CD4-positive, alpha-beta T cell treated with Interleukin-2 at 100 ng/mL for 4 hours (primary cell): ENCODE data around the gene FCGR1A.
"Not testable (repeated sequence)": the region's sequence is repeated elsewhere in the genome, so short reads cannot be mapped to it uniquely, and the experiment has no call there.

ENCODE experiments used
- DNase-seq: peaks from one replicate; pipeline ENCODE4 v3.0.0-alpha.2; 2020; ENCODE audit warnings: low spot score

The FCGR1A gene

DNA sequence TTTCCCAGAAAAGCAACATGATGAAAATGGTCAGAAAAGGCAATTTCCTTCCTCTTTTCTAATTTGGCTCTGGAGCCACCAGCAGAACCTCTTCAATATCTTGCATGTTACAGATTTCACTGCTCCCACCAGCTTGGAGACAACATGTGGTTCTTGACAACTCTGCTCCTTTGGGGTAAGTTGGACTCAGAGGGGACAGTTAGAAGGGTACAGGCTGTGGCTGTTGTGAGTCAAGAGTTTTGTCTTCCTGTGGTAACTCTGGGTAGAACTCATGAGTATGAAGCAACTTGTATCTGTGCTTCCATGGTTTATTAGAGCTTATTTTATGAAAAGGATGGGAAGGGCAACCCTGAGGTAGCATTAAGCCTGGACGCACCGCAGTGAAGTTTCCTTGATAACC, at the start of gene FCGR1A:
Gene FCGR1A, plus strand, starts transcription at position 95 of the 400 bp plus-strand sequence. Its CDS starts 50 bp downstream, at position 145.
- not testable (repeated sequence) for DNase-seq

DNA sequence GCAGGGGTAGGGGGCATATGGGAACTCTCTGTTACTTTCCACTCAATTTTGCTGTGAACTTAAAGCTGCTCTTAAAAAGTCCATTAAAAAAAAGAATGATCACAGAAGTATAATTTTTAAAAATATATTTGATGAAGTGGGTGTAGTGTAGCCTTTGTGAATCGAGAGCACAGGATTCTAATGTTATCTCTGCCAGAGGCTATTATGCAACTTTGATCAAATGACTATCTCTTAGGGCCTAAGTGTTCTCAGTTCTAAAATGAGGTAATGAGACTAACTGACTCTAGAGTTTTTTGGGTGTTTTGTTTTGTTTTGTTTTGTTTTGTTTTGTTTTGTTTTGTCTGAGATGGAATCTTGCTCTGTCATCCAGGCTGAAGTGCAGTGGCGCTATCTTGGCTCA, 49.7 kb upstream of the FCGR1A start:
- not testable (repeated sequence) for DNase-seq

DNA sequence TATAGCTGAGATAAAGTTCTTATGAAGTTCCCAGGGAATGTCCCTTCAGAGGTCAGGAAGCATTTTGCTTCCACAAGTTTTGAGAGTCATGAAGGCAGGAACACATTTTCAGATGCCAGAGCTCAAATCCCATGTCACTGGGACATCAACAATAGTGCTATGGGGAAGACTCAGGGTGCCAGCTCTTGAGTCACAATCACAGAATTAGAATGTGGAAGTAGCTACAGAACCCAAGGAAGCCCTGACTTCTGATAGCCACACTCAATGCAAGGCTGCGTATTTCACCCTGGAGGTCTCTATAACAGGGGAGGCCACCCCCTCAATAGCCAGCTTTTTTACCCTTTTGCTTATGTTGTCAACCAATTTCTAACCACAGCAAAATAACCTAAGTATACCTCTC, 47.8 kb upstream of the FCGR1A start:
- not testable (repeated sequence) for DNase-seq

DNA sequence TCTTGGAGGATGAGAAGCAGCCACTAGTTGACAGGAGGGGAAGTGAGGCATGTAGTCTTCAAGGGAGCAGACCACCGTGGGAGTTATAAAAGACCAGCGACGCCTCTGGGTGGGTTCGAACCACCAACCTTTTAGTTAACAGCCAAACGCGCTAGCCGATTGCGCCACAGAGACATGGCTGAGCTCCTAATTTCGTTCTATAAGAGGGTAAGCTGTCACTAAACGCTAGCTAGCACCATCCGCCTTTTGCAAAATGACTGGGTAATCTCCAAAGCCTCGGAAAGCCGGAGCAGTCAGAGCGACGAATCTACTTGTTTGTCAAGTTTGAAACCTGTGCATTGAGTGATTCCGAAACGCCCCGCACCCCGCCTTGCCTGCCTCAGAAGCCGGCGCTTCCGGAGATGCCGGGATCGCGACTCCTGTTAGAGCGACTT, 42.3 kb upstream of the FCGR1A start:
- peak; percentile 37 for DNase-seq

DNA sequence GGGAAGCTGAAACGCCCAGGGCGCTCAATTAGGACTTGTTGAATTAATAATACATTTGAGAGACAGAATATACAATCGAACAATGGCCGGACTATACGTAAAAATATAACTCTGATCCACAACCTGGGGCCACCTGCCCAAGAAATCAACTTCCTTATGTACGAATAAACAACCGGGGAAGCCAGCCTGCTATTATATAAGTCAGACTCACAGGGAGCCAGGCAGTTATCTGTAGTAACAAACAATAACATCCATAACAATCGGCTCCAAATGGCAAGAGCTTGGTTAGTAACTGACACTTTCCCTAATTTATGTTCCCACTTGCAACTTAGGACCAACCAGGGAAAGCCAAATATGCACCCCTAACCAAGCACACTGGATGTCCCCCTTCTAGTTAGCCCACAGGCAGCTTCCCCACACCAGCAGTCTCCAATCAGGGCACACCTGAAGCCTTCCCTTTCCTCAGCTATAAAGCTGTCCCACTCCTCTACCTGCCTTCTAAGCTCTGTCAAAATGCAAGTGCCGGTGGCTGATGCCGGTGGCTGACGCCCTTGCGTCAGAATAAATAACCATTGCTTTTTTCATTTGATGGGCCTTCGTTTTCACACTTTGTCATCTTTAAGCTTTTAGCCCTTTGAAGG, 41.8 kb upstream of the FCGR1A start:
- not testable (repeated sequence) for DNase-seq

DNA sequence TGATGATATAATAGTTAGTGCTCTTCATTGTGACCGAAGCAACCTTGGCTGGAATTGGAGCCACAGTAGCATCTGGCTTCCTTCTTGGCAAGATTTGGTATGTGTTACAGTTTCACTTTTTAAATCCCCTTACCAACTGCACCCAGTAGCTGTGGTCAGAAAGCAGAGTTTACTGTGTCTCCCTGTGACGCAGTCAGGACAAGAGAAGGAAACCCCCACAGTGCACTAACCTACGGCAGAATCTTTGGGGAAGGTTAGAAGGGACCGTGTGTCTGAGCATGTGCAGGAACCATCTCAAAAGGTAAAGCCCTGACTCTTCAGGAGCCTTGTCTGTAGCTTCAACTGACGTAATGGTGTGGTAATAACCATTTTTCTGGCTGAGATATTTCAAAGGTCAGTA, 40.6 kb upstream of the FCGR1A start:
- not testable (repeated sequence) for DNase-seq

DNA sequence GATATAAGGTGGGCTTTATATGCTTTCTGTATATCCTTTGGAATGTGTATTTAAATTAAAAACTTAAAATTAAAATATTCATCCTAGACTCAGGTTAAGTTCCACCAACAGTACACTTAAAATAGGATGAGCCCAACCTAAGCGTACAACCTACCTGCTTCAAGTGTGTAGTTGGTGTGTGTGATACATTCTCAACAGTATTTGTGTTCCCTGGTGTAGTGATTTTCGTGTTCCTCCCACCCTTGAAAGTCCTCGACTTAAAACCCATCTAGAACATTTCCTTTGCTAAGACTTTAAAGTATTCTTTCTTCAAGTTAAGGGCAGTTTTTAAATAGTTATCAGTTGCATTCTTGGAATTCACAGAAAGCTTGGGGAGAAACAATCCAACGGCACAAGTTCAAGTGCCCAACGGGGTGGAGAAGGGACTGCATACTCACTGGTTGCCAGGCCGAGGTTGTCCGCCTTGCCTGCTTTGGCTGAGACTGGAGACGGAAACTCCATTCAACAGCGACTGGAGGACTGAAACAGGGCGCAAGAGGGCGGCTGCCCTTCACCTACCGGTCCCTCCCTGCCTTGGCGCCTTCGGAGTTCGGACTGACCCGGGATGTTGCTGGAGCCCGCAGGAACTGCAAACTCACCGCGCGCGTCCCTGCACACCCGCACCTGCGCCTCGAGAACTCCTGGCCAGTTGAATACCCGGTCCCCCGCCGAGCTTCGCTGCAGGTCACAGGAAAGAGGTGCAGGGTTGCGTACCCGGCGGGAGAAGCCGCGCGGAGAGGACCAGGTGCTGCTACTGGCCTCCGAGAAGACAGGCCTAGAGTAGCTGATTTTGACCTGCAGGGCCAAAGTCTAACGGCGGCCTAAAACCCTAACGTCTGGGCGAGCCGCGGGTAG, 35.8 kb upstream of the FCGR1A start:
- DNase-seq, result not testable (repeated sequence)

DNA sequence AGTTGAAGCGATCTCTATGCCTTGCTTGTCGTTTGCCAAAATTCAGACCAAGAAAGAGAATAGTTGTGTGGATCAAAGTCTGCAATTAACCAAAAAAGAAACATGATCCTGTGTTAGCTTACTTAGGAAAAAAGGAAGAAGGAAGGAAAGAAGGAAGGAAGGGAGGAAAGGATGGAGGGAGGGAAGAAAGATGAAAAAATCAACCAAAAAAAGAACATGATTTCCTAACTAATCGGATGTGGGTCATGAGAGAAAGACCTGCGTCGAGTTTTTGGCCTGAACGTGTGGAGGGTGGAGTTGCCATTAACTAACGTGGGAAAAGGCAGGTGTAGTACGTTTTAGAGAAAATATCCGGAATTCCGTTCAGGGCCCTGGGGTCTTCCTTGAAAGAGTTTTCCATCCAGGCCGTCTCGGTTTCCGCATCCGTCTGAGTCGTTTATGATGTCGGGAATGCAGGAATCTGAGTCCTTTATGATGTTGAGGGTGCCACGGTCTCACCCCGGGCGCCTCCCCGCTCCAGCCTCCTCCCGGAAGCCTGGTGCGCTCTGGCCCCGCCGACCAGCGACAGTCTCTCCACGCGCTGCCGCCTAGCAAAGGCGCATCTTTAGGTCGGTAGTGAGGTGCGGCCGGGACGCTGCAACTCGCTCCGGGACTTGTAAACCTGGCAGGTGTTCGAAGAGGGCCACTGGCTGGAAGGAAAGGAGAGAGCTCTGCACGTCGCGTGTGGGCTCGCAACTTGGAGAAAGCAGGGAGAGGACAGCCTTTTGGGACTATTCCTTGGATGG, 34.9 kb upstream of the FCGR1A start:
- DNase-seq, result not testable (repeated sequence)

DNA sequence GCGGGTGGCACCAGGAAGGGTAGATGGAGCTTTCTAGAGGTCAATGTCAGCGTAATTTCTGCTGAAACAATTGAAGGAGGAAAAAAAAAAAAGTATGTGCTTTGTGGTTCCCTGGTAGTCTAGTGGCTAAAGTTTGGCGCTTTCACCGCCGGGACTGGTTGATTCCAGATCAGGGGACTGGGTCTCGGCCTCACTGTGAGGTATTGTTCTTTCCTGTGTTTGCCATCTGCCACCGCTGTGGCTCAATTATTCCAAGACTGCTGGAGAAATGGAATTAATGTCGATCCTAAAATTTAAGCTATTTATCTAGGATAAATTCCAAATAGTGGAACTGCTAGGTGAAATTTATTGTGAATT, 34.4 kb upstream of the FCGR1A start:
- DNase-seq, result not testable (repeated sequence)

DNA sequence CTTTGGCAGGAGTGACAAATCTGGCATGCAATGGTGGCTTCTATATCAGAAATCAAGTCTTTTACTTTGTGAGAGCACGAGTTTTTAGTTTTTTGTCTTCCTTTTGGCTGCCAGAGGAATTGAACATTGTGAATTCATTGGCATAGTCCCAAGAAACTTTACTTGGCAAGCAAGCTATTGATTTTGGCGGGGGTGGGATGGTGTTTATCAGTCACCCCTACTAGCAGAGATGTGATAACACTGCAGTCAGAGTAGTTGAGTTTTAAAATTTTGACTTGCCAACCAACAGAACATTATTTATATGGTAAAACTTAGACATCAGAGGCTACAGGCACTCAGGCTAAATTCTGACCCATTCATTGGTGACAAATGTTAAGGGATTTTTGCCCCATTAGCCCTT, 31.9 kb upstream of the FCGR1A start:
- DNase-seq, result not testable (repeated sequence)

DNA sequence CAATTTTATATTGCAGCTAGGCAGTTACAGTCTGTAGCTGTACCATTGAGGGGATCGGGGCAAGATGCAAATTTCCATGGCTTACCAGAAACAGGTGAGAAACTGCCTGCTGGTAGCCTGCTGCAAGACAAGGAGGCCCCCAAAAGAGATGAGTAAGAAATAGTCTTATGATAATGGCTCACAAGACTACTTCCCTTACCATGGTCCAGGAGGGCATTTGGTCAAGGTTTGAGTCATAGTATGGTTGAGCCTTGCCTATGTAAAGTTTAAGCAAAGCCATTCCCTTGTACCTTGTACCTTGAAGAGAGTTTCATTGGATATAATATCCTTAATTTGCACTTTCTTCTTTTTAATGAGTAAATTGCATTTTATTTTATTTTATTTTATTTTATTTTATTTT, 30.3 kb upstream of the FCGR1A start:
- not testable (repeated sequence) for DNase-seq

DNA sequence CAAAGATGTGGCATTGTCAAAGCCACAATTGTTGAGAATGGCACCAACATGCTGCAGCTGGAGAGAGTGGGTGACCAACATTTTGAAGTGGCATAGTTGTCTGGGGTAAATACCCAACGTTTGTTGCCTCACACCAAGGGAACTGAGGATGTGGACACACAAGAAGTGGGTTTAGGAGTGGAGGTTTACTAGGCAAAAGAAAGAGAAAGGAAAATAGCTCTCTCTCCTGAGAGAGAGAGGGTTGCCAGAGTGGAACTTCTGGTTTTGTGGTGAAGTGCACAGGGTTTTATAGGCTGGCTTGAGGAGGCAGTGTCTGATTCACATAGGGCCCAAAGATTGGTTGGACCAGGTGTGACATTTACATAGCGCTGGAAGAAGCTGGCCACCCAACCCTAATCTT, 29.0 kb upstream of the FCGR1A start:
- not testable (repeated sequence) for DNase-seq

DNA sequence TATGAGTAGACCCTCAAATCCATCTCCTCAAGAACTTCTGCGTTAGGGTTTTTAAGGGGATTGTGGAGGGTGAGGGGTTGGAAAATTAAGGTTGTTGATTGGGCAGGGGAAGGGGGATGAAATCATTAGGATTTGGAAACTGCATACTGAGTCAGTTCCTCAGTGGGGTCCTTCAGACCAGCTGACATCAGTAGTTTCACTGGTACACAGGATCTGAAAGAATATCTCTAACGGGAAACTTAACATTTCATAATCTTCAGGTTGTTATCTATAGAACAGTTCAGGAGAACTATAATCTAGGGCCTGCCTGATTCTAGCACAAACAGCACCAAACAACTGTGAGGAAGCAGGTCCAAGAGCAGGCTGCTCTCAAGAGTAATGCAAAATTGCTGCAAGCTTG, 27.2 kb upstream of the FCGR1A start:
- not testable (repeated sequence) for DNase-seq

DNA sequence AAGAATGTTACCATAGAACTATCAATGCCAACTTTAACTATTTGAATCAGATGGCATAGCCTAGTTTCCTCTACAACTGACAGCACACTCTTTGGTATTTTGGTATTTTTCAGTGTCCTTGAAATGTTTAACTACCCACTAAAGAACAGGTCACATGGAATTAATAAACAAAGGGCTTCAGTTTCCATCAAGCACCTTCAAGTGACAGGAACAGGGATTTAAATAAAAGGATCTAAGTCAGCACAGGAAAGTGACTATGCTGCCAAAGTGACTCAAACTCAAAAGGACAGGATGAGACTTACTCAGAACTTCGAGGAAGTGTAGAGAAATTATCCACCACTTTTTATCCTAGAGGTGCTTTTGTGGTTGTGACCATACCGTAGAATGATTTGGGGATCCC, 20.2 kb upstream of the FCGR1A start:
- not testable (repeated sequence) for DNase-seq

DNA sequence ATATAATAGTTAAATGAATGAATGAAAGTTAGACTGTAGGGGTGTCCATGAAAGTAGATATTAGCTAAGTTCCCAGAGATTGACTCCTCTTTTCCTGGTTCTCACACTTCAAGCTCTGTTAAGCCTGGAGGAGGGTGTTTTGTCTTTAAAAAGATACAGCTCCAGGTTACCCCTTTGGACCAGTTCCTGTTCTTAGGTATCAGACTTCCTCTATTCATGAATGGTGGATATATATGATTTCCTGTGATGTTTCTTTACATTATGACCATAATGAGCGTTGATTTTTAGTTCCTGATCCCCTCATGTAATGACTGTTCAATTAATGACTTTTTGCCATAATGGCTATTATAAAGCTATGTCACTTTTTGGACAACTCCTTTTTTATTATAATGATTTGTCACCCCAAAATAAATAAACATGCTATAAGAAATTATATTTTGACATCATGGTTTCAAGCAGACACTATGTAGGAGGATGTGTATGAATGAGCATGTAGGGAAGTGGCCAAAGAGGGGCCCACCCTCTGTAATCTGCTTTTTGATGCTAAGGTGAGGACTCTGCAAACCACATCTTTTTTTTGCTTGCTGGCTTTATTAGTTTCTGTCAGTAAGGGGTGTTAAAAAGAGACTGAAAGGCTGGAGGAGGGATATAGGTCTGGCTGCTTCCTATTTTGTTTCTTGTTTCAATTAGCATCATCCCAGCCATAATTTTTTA, 18.2 kb upstream of the FCGR1A start:
- not testable (repeated sequence) for DNase-seq

DNA sequence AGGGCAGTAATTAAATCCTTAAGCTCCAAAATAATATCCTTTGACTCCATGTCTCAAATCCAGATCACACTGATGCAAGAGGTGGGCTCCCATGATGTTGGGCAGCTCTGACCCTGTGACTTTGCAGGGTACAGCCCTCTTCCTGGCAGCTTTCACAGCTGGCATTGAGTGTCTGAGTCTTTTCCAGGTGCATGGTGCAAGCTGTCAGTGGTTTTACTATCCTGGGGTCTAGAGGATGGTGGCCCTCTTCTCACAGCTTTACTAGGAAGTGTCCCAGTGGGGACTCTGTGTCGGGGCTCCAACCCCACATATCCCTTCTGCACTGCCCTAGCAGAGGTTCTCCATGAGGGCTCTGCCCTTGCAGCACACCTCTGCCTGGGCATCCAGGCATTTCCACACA, 16.3 kb upstream of the FCGR1A start:
- DNase-seq, result not testable (repeated sequence)

DNA sequence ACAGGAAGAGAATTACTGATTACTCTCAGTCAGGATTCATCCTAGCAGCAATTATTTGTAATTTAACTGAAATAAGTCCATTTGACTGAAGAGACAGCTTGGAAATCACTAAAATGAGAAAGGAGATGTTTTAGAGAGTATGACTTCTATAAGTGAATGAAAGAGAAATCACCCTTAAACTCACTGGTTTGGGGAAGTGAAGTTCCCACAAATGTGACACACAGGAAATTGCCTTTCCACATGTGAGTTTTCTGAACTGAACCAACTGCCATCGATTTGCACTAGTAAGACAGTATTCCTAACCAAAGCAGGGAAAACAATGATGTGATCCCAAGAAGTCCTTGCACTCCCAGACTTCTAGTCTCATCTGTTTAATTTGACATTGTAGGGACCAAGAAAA, 13.3 kb upstream of the FCGR1A start:
- DNase-seq, result not testable (repeated sequence)

DNA sequence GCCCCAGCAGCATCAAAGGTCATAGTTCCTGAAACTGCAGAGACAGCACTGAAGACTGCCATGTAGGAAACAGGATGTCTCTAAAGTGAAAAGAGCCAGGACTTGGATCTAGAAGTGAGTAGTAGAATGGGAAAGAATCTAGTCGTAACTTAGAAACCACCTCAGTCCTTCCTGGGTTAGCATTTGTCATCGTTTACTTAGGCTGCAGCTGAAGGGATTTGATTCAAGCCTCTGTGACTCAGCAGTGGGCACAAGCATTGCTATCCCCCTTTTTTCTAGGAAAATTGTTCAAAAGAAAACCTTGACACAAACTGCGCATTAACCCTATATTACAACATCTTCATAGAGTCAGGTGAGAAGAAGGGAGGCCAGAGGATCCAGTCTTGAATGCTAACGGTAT, 11.8 kb upstream of the FCGR1A start:
- DNase-seq, result not testable (repeated sequence)

DNA sequence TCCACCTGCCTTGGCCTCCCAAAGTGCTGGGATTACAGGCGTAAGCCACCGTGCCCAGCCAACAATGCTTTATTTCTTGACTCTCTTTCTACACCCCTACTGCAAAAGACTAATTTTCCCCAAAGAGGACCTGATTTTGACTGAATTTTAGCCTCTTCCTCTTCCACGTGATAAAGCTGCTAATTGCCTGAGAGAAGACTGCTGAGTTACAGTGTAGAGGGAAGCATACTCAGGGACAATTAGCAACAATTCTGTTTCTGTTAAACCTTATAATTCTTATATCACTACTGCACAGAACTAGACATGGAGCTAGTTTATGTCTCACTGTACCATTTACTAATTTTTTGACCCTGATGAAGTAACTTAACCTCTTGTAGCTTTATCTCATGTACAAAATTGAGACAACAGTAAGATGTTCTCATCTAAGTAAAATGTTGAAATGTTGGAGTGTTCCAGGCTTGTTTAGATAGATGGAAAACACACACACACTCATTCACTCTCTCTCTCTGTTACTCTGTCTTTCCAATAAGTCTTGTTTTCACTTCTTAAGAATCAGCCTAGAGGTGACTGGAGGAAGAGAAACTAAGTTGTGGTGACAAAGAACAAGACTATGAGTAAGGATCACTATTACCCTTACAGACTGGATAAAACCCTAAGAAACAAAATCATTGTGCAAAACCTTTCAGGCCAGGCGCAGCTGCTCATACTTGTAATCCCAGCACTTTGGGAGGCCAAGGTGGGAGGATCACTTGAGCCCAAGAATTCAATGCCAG, 10.7 kb upstream of the FCGR1A start:
- DNase-seq, result not testable (repeated sequence)

DNA sequence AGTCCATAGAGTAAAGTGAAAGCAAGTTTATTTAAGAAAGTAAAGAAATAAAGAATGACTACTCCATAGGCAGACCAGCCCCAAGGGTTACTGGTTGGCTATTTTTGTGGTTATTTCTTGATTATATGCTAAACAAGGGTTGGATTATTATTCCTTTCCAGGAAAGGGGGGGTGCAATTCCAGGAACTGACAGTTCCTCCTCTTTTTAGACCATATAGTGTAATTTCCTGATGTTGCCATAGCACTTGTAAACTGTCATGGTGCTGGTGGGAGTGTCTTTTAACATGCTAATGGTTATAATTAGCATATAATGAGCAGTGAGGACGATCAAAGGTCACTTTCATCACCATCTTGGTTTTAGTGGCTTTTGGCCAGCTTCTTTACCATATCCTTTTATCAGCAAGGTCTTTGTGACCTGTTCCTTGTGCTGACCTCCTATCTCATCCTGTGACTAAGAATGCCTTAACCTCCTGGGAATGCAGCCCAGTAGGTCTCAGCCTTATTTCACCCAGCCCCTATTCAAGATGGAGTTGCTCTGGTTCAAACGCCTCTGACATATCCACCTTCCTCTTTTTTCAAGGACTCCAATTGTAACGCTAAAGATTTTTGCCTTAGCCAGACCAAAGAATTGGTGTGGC, 6.9 kb upstream of the FCGR1A start:
- peak; percentile 30 for DNase-seq
